Stomach smooth muscle (tissue), 2 donors: Measurements from ENCODE around the gene TRPM3.

ENCODE experiments used
- H3K27ac ChIP-seq: one replicate; pipeline ENCODE4 v1.7.0; 2013; ENCODE audit warnings: mild to moderate bottlenecking, low read length, inconsistent platforms
- H3K27me3 ChIP-seq, 2 donors: one replicate each; pipeline ENCODE4 v1.7.0; 2013; ENCODE audit warnings: low read length in 2 of 2; ENCODE audit not compliant: insufficient read depth in 2 of 2, control insufficient read depth in 1 of 2
- H3K36me3 ChIP-seq, 2 donors: one replicate each; pipeline ENCODE4 v1.7.0; 2013; ENCODE audit warnings: low read length in 2 of 2; ENCODE audit not compliant: control insufficient read depth in 2 of 2, insufficient read depth in 2 of 2
- H3K4me1 ChIP-seq: one replicate; pipeline ENCODE4 v1.7.0; 2013; ENCODE audit warnings: low read length; ENCODE audit not compliant: control insufficient read depth, insufficient read depth
- H3K4me3 ChIP-seq, 2 donors: one replicate each; pipeline ENCODE4 v1.7.0; 2013; ENCODE audit warnings: low read length in 2 of 2
- H3K9ac ChIP-seq, 2 donors: one replicate each; pipeline ENCODE4 v1.7.0; 2013; ENCODE audit warnings: low read length in 2 of 2, mild to moderate bottlenecking in 1 of 2
- H3K9me3 ChIP-seq, 2 donors: one replicate each; pipeline ENCODE4 v1.7.0; 2013; ENCODE audit warnings: low read length in 2 of 2; ENCODE audit not compliant: control insufficient read depth in 2 of 2
- donor health status: healthy.
- donor health status: Pancreatic carcinoma.

Gene TRPM3

DNA sequence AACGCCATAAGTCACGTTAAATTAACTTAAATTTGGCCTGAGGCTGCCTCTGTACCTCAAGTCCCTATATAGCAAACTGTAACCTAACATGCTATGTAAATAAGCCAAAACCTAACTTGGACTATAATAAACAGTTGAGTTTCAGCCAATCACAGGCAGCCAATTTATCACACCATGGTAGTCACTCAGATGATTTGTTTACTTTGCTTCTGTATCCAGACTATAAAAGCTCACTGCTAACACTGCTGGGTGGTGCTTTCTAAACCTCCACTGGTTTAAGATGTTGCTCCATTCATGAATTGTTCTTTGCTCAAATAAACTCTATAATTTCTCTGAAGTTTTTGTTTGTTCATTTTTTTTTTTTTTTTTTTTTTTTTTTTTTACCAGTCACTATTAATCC lies 62.8 kb downstream of the TRPM3 start:
- Histone ChIP-seq H3K4me1 (no peaks in the 10 kb centered on the region), H3K9me3 (no peaks in the 10 kb centered on the region), H3K9ac (no peak overlapping the region), H3K4me3 (no peak overlapping the region), H3K27ac (no peak overlapping the region), H3K36me3 (no peaks in the 10 kb centered on the region), H3K27me3 (no peaks in the 10 kb centered on the region)

DNA sequence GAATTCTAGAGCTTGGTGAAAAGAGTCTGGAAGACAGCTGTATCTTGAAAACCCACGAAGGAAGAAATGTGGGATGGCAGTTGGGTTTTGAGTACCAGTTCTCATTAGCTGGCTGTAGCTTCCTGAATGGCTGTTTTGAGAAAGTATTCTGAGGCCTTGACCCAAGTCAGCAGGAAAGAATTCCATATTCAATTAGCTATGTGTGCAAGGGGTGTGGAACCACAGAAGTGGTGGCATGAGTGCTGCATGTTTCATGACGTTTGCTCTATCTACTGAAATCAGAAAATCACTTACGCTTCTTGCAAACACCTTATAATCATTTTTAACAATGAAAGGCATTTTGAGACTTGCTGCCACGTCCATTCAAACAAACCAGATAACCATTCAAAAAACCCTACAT lies 69.1 kb downstream of the TRPM3 start:
- Histone ChIP-seq H3K9ac (no peak overlapping the region), H3K9me3 (no peaks in the 10 kb centered on the region), H3K27ac (no peak overlapping the region), H3K4me1 (no peaks in the 10 kb centered on the region), H3K36me3 (no peaks in the 10 kb centered on the region), H3K27me3 (no peaks in the 10 kb centered on the region), H3K4me3 (no peak overlapping the region)

DNA sequence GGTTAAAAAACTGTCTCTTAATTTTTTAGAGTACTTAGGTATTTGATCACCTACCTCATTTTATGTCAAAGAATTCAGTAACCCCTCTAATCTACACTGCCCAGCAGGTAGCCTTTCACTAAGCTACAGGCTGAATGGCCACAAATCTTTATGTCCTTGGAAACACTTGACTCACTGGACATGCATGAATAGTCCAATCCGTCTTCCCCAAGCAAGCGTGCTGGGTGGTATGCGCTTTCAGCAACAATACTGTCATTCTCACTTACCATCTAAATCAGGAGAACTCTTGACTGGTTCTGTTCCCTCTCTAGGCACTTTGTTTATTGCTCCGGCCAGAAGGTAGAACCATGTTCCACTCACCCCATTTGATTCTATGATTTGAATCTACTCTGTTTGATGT lies 73.1 kb downstream of the TRPM3 start:
- H3K36me3 ChIP-seq: no peaks in the 10 kb centered on the region
- no peak overlapping the region for H3K4me3 ChIP-seq
- no peaks in the 10 kb centered on the region for H3K4me1 ChIP-seq
- H3K9me3 ChIP-seq: no peaks in the 10 kb centered on the region
- no peaks in the 10 kb centered on the region for H3K27me3 ChIP-seq
- no peak overlapping the region for H3K9ac ChIP-seq
- no peak overlapping the region for H3K27ac ChIP-seq

DNA sequence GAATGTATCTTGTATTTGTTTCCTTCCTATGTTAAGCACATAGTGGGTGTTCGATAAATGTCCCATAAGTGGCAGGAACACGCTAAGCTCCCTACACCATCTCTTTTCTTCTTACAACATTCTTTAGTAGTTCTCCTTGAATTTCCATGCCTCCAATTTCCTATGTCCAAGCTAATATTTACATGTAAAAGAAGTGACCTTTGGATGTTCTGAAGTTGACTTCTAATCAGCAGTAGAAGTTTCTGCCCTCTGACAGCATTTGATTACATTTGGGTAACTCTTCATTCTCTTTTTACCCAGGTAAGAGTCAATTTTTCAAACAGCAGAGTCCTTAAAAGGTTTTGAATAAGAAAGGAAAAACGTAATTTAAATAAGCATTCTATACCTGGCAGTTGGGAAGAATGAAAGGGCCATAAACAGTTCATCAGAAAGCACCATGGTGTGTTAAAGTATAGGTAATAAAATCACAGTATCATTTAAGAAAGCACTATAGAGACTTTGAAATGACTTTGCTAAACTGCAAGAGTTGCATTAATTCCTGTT lies 78.9 kb downstream of the TRPM3 start:
- Histone ChIP-seq H3K27me3 (no peaks in the 10 kb centered on the region), H3K4me3 (no peak overlapping the region), H3K36me3 (no peaks in the 10 kb centered on the region), H3K9me3 (no peaks in the 10 kb centered on the region), H3K27ac (no peak overlapping the region), H3K4me1 (no peaks in the 10 kb centered on the region), H3K9ac (no peak overlapping the region)

DNA sequence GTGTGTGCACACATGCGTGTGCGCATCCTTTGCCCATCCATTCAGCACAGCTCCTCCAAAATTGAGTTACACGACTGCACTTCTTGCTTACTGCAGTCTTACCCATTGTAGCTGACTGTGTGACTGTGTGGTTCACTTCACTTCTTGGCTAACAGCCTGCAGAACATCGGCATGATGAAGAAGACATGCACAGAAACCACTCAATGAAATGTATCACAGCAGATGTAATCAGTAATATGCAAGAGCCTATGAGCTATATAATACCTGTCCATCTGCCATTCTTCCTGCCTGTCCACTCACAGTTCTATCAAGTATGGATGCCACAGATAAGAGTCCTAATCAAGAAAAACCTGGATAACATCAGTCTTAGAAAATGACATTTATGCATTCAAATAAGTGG lies 83.9 kb downstream of the TRPM3 start:
- Histone ChIP-seq H3K36me3 (no peaks in the 10 kb centered on the region), H3K4me1 (no peaks in the 10 kb centered on the region), H3K4me3 (no peak overlapping the region), H3K9ac (no peak overlapping the region), H3K27me3 (no peaks in the 10 kb centered on the region), H3K27ac (no peak overlapping the region), H3K9me3 (no peaks in the 10 kb centered on the region)

DNA sequence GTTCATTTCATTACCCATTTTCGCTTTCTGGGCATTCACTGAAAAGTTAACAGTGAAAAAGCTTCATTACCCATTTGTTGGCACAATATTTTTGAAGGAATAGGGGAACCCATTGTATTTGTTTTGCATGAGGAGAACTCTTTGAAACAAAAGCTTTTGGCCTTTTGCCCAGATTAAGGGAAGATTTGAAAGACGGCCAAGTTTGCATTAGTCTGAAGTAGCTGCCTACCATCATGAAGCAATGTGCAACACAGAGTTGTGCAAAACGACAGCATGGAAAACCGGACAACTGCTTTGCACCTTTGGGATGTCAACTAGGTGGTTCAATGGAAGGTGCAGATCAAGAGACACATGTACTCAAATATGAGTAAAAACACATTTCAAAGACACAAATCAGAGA lies 84.9 kb downstream of the TRPM3 start:
- no peaks in the 10 kb centered on the region for H3K27me3 ChIP-seq
- H3K4me3 ChIP-seq: no peak overlapping the region
- no peaks in the 10 kb centered on the region for H3K9me3 ChIP-seq
- no peak overlapping the region for H3K27ac ChIP-seq
- no peaks in the 10 kb centered on the region for H3K4me1 ChIP-seq
- no peaks in the 10 kb centered on the region for H3K36me3 ChIP-seq
- H3K9ac ChIP-seq: no peak overlapping the region

DNA sequence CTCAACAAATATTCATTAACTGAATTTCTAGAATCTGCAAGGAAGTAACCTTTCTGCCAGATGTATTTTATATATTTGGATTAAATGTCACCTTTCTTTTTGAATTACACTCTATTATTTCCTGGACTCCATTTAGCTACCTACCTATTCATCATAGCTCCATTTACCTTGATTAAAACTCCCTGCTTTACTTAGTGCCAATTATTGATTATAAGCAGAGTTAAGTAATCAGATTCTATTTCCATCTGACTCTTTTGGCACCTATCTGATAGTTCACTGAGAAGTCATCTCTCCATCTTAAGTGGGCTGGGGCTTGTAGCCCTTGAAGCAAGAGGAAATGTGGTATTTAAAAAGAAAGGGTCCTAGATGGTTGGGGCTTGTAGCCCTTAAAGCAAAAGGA lies 88.6 kb downstream of the TRPM3 start:
- H3K9me3 ChIP-seq: no peaks in the 10 kb centered on the region
- H3K27me3 ChIP-seq: no peaks in the 10 kb centered on the region
- no peak overlapping the region for H3K9ac ChIP-seq
- H3K4me3 ChIP-seq: no peak overlapping the region
- no peaks in the 10 kb centered on the region for H3K36me3 ChIP-seq
- no peaks in the 10 kb centered on the region for H3K4me1 ChIP-seq
- no peak overlapping the region for H3K27ac ChIP-seq

DNA sequence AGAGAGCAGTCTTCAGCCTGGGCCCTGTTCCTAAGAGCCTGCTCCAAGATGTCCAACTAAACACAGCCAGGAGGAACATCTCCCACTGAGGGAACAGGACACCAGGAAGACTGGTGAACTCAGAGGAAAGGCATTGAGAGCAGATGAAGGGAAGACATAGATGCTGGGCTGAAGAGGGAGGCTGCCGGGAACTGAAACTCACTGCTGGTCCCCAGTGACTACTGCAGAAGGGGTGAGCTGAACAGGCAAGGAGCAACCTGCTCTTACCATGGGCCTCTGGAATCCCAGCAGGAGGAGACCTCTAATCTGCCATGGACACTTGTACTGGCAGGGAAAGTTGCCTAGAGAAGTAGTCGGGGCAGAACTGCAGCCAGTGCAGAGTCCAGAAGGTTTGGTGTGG lies 95.7 kb downstream of the TRPM3 start:
- no peaks in the 10 kb centered on the region for H3K4me1 ChIP-seq
- no peak overlapping the region for H3K9ac ChIP-seq
- no peak overlapping the region for H3K27ac ChIP-seq
- no peaks in the 10 kb centered on the region for H3K9me3 ChIP-seq
- H3K27me3 ChIP-seq: no peaks in the 10 kb centered on the region
- no peak overlapping the region for H3K4me3 ChIP-seq
- no peaks in the 10 kb centered on the region for H3K36me3 ChIP-seq

DNA sequence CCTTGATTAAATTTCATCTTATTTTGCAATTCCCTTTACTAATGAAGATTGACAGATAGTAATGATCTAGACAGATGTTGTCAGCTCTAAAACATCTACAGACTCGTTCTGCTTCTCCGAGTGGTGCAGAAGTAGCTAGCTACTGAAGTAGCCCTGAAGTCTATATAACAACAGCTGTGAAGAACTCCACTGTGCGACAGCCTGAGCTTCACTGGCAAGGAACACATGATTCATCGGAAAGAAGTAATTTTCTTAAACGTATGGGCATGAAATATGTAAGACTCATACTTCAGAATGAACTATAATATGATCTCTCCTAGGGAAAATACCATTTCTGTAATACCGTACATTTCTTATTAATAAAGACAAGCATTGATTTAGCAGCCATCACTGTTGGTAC lies 96.2 kb downstream of the TRPM3 start:
- Histone ChIP-seq H3K9me3 (no peaks in the 10 kb centered on the region), H3K27ac (no peak overlapping the region)

DNA sequence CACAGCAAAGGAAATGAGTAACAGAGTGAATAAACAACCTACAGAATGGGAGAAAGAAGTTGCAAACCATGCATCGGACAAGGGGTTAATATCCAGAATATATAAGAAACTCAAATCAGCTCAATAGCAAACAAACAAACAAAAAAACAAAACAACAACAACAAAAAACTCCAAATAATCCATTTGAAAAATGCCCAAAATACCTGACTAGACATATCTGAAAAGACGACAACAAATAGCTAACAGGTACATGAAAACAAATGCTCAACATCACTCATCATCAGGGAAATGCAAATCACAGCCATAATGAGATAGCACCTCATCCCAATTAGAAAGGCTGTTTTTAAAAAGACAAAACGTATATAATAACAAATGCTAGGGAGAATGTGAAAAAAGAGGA lies 111.2 kb downstream of the TRPM3 start:
- Histone ChIP-seq H3K36me3 (no peaks in the 10 kb centered on the region), H3K4me1 (no peaks in the 10 kb centered on the region), H3K27me3 (no peaks in the 10 kb centered on the region), H3K9ac (no peak overlapping the region), H3K4me3 (no peak overlapping the region), H3K9me3 (no peaks in the 10 kb centered on the region), H3K27ac (no peak overlapping the region)

More for the DNA sequence above, 96.2 kb downstream of the TRPM3 start:
- Histone ChIP-seq H3K4me3 (no peak overlapping the region), H3K36me3 (no peaks in the 10 kb centered on the region), H3K4me1 (no peaks in the 10 kb centered on the region), H3K9ac (no peak overlapping the region), H3K27me3 (no peaks in the 10 kb centered on the region)

DNA sequence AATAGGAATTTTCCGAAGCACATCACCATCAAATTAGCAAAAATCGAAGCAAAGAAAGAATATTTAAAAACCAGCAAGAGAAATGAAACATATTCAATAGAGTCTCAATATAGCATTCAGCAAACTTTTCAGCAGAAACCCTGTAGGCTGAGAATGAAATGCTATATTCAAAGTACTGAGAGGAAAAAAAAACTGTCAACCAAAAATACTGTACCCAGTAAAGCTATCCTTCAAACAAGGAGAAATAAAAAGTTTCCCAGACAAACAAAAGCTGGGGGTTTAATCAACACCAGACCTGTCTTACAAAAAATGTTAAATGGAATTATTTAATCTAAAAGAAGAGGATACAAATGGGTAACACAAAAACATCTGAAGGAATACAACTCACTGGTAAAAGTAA lies 116.0 kb downstream of the TRPM3 start:
- H3K4me1 ChIP-seq: no peaks in the 10 kb centered on the region
- no peak overlapping the region for H3K4me3 ChIP-seq
- no peaks in the 10 kb centered on the region for H3K27me3 ChIP-seq
- no peaks in the 10 kb centered on the region for H3K36me3 ChIP-seq
- H3K9me3 ChIP-seq: peaks cover 5 to 8% of the 10 kb centered on the region in 2 donors
- no peak overlapping the region for H3K27ac ChIP-seq
- no peak overlapping the region for H3K9ac ChIP-seq
